Muscle of leg (tissue), 11 donors: ENCODE data around the gene DOCK8. TPM values are rescaled to one million over a fixed set of nuclear protein-coding genes. Genes with fewer than 3 reads are reported as not detected.
A peak's percentile ranks its signal among the peaks of the same experiment; 100 is the strongest.

ENCODE experiments used
- DNase-seq: peaks from one replicate; pipeline ENCODE4 v3.0.0; 2013
- H3K27ac ChIP-seq: one replicate; pipeline ENCODE4 v1.5.1; 2013; ENCODE audit warnings: mild to moderate bottlenecking, low read length, control low read depth
- H3K27me3 ChIP-seq: one replicate; pipeline ENCODE4 v1.6.1; 2013; ENCODE audit warnings: low read length; ENCODE audit not compliant: control insufficient read depth, insufficient read depth
- H3K36me3 ChIP-seq: one replicate; pipeline ENCODE4 v1.6.1; 2013; ENCODE audit warnings: low read length; ENCODE audit not compliant: control insufficient read depth, insufficient read depth
- H3K4me1 ChIP-seq: one replicate; pipeline ENCODE4 v1.6.1; 2013; ENCODE audit warnings: low read length; ENCODE audit not compliant: control insufficient read depth, insufficient read depth
- H3K4me3 ChIP-seq: one replicate; pipeline ENCODE4 v1.5.1; 2013; ENCODE audit warnings: low read length, control low read depth
- H3K9me3 ChIP-seq: replicated peaks from 2 replicates; pipeline ENCODE4 v1.6.1; 2013; ENCODE audit warnings: low read depth, low read length; ENCODE audit not compliant: control insufficient read depth
- WGBS: methylation state at CpG from one replicate; pipeline ENCODE4 v1.1.5; 2013; ENCODE audit warnings: missing lambda C conversion rate; ENCODE audit not compliant: insufficient coverage; 5-methylcytosine and 5-hydroxymethylcytosine counted together
- polyA plus RNA-seq, 8 donors: library from polyadenylated mRNA; unstranded; fragments of 120-200 nt; gene quantifications; one replicate each; pipeline versions ENCODE4 v1.2.1 to v1.2.3, GENCODE V29; 2013; ENCODE audit warnings: inconsistent platforms in 1 of 8, low replicate concordance in 1 of 8; ENCODE audit not compliant: insufficient read length in 8 of 8, insufficient read depth in 1 of 8
- total RNA-seq: library from RNA; stranded (reverse); fragments of 120-200 nt; gene quantifications from one replicate; pipeline ENCODE4 v1.2.4, GENCODE V29; 2013

Gene DOCK8
- total and polyA plus RNA-seq, 9 donors = 3.2 to 8.4 (median 5.7) TPM

DNA sequence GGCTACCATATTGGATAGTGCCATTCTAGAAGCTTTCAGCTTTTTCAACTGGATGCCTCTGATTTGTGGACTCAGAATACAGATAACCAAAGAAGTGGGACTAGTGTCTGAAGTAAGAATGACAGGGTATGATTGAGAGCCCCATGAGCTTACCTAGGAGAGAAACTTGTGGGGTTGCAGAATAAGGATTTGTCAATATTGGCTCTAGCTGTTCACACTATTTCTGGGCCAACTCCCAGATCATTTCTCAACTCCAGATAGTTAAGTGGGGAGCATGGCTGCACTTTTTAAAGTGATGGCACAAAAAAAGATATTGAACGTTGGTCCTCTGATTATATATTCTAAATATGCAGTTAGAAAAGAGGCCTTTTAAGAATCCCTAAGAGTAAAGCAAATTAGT lies 252.1 kb downstream of the DOCK8 start:
- H3K27me3 ChIP-seq = no peaks in the 10 kb centered on the region
- peaks cover 23% of the 10 kb centered on the region for H3K4me1 ChIP-seq
- no peak overlapping the region for H3K27ac ChIP-seq
- no peaks in the 10 kb centered on the region for H3K9me3 ChIP-seq
- no CpG with 5 or more reads among the region's 1 CpG for WGBS
- no peaks in the 10 kb centered on the region for H3K36me3 ChIP-seq
- no peak overlapping the region for H3K4me3 ChIP-seq
- DNase-seq = no peak

- no peak for DNase-seq
- Histone ChIP-seq H3K4me1 (peaks cover 18% of the 10 kb centered on the region), H3K27me3 (no peaks in the 10 kb centered on the region), H3K36me3 (no peaks in the 10 kb centered on the region), H3K4me3 (no peak overlapping the region), H3K9me3 (no peaks in the 10 kb centered on the region), H3K27ac (no peak overlapping the region)
- WGBS = 20% methylated on average over 2 of the region's 8 CpGs
Measured at GRCh38 chr9:468766-469426, 254.2 kb downstream of the DOCK8 start.

GRCh38 chr9:469672-470551 lies 255.2 kb downstream of the DOCK8 start:
- no peaks in the 10 kb centered on the region for H3K36me3 ChIP-seq
- 2% methylated on average over 48 of the region's 49 CpGs for WGBS
- H3K4me1 ChIP-seq = peaks cover 15% of the 10 kb centered on the region
- DNase-seq = peak; percentile 94
- peak overlapping the region; percentile 57 for H3K4me3 ChIP-seq
- no peaks in the 10 kb centered on the region for H3K27me3 ChIP-seq
- no peaks in the 10 kb centered on the region for H3K9me3 ChIP-seq
- peak overlapping the region; percentile 74 for H3K27ac ChIP-seq

GRCh38 chr9:470552-471194 lies 256.0 kb downstream of the DOCK8 start:
- H3K27ac ChIP-seq = peak overlapping the region; percentile 74
- peak; percentile 30 for DNase-seq
- 19% methylated on average over 6 of the region's 9 CpGs for WGBS

GRCh38 chr9:471320-471719 lies 256.7 kb downstream of the DOCK8 start:
- Histone ChIP-seq H3K9me3 (no peaks in the 10 kb centered on the region), H3K4me3 (no peak overlapping the region), H3K4me1 (peaks cover 15% of the 10 kb centered on the region), H3K36me3 (no peaks in the 10 kb centered on the region), H3K27ac (no peak overlapping the region), H3K27me3 (no peaks in the 10 kb centered on the region)
- DNase-seq = no peak
- 100% methylated on average over 1 of the region's 4 CpGs for WGBS

More at GRCh38 chr9:470552-471194, 256.0 kb downstream of the DOCK8 start:
- H3K36me3 ChIP-seq = no peaks in the 10 kb centered on the region
- peak overlapping the region; percentile 57 for H3K4me3 ChIP-seq
- peaks cover 15% of the 10 kb centered on the region for H3K4me1 ChIP-seq
- H3K27me3 ChIP-seq = no peaks in the 10 kb centered on the region
- no peaks in the 10 kb centered on the region for H3K9me3 ChIP-seq

DNA sequence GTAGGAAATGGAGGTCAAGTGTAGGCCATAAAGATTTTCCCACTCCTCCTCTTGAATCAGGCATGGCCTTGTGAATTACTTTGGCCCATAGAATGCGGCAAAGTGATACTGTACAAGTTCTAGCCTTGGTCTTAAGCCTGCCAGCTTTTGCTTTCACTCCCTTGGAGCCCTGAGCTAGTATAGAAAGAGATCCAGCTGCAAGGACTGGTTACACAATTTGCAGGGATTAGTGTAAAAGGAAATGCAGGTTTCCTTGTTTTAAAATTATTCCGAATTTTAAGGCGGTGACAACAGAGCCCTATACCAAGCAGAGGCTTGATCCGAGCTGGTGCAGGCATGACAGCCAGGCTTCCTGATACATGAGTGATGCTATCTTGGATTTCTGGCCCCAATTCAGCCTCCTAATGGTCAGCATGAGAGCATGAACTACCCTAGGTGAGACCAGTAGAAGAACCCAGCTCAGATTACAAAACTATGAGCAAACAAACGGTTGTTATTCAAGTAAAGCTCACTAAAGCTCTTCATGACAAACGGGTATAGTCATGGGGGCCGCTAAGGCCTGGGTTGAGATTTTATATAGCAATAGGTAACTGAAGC lies 257.9 kb downstream of the DOCK8 start:
- WGBS = 79% methylated on average over 6 of the region's 7 CpGs
- no peaks in the 10 kb centered on the region for H3K9me3 ChIP-seq
- H3K4me3 ChIP-seq = no peak overlapping the region
- peaks cover 15% of the 10 kb centered on the region for H3K4me1 ChIP-seq
- H3K27ac ChIP-seq = no peak overlapping the region
- H3K36me3 ChIP-seq = no peaks in the 10 kb centered on the region
- DNase-seq = no peak
- no peaks in the 10 kb centered on the region for H3K27me3 ChIP-seq

DNA sequence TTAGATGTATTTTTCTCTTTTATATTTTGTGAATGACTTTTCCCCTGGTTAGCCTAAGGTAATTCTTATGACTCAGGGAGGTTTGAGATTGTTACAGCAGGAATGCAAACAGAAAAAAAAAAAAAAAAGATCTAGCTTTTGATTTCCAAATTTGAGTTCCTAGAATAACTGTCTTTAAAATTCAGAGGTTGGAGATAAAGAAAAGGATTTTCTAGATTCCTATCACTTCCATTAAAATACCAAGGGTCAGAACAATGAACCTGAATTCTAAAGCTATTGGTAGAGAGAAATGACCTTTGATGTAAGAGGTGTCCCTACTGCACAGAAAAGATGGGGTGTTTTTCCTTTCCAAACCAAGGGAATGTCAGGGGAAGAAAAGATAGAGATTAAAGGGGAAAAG lies 262.5 kb downstream of the DOCK8 start:
- H3K4me3 ChIP-seq = no peak overlapping the region
- H3K4me1 ChIP-seq = no peaks in the 10 kb centered on the region
- no peaks in the 10 kb centered on the region for H3K27me3 ChIP-seq
- no peak for DNase-seq
- no peak overlapping the region for H3K27ac ChIP-seq
- H3K36me3 ChIP-seq = no peaks in the 10 kb centered on the region
- no peaks in the 10 kb centered on the region for H3K9me3 ChIP-seq

GRCh38 chr9:479304-479970 lies 264.8 kb downstream of the DOCK8 start:
- no CpG with 5 or more reads among the region's 4 CpGs for WGBS
- no peaks in the 10 kb centered on the region for H3K27me3 ChIP-seq
- no peaks in the 10 kb centered on the region for H3K36me3 ChIP-seq
- peak; percentile 24 for DNase-seq
- no peaks in the 10 kb centered on the region for H3K9me3 ChIP-seq
- H3K4me1 ChIP-seq = no peaks in the 10 kb centered on the region
- H3K27ac ChIP-seq = no peak overlapping the region
- H3K4me3 ChIP-seq = no peak overlapping the region

- Histone ChIP-seq H3K36me3 (no peaks in the 10 kb centered on the region), H3K9me3 (no peaks in the 10 kb centered on the region), H3K27ac (no peak overlapping the region), H3K27me3 (no peaks in the 10 kb centered on the region), H3K4me3 (no peak overlapping the region), H3K4me1 (no peaks in the 10 kb centered on the region)
- DNase-seq = no peak
- no CpG with 5 or more reads among the region's 3 CpGs for WGBS
Measured at GRCh38 chr9:479971-480350, 265.3 kb downstream of the DOCK8 start.
